Ovary (tissue), 3 donors: Measurements from ENCODE around the gene ADGRV1.

Experiments
- CTCF ChIP-seq, 3 donors: fragments of 450-650 bp in 2 of 3; fragments of 200-600 bp in 1 of 3; IDR thresholded peaks; one replicate each; pipeline versions ENCODE4 v1.5.1 to v1.8.0; 2016 to 2022; ENCODE audit warnings: antibody characterized with exemption in 3 of 3, mild to moderate bottlenecking in 1 of 3
- EP300 ChIP-seq: sonication (generic); formaldehyde crosslinking; IDR thresholded peaks from one replicate; pipeline ENCODE4 v1.6.1; 2017; ENCODE audit warnings: antibody characterized with exemption
- POLR2A ChIP-seq: fragments of 450-650 bp; IDR thresholded peaks from one replicate; pipeline ENCODE4 v1.6.1; 2017; ENCODE audit warnings: antibody characterized with exemption, mild to moderate bottlenecking, moderate library complexity
- donor health status: DM: no; HTN: no; CAD: no.

DNA sequence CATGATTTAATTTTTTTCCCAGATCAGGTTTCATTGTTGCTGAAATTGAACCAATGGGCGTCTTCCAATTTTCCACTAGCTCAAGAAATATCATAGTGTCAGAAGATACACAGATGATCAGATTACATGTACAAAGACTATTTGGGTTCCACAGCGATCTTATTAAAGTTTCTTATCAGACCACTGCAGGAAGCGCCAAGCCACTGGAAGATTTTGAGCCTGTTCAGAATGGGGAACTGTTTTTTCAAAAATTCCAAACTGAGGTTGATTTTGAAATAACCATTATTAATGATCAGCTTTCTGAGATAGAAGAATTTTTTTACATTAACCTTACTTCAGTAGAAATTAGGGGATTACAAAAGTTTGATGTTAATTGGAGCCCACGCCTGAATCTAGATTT lies 251.6 kb downstream of the ADGRV1 start:
- no peak for TF ChIP-seq CTCF (IDR thresholded peaks at IDR 0.05)
- no peak for TF ChIP-seq POLR2A
- TF ChIP-seq EP300, result no peak
